Liver (tissue), 9 donors: ENCODE measurements around the gene OR7A10. TPM values are rescaled to one million over a fixed set of nuclear protein-coding genes. Genes with fewer than 3 reads are reported as not detected.

ENCODE experiments used
- DNase-seq: peaks from one replicate; pipeline ENCODE4 v3.0.0-alpha.2; 2017; ENCODE audit warnings: low spot score
- H3K27ac ChIP-seq, 2 donors: one replicate each; pipeline ENCODE4 v1.7.0; 2013; ENCODE audit warnings: inconsistent platforms in 2 of 2, low read length in 2 of 2, control low read depth in 1 of 2, low read depth in 1 of 2, mild to moderate bottlenecking in 1 of 2
- H3K27me3 ChIP-seq, 4 donors: one replicate each; pipeline versions ENCODE4 v1.6.1 to v1.7.0; 2013; ENCODE audit warnings: low read length in 3 of 4, inconsistent platforms in 1 of 4, mild to moderate bottlenecking in 1 of 4, moderate library complexity in 1 of 4; ENCODE audit not compliant: control insufficient read depth in 4 of 4, insufficient read depth in 4 of 4
- H3K36me3 ChIP-seq, 4 donors: one replicate each; pipeline versions ENCODE4 v1.6.1 to v1.7.0; 2013; ENCODE audit warnings: low read length in 3 of 4, mild to moderate bottlenecking in 3 of 4, low read depth in 1 of 4, moderate library complexity in 1 of 4; ENCODE audit not compliant: control insufficient read depth in 4 of 4, insufficient read depth in 3 of 4
- H3K4me1 ChIP-seq, 4 donors: one replicate each; pipeline versions ENCODE4 v1.6.1 to v1.7.0; 2013; ENCODE audit warnings: low read length in 3 of 4, mild to moderate bottlenecking in 3 of 4, moderate library complexity in 1 of 4; ENCODE audit not compliant: control insufficient read depth in 4 of 4, insufficient read depth in 4 of 4
- H3K4me3 ChIP-seq, 3 donors: one replicate each; pipeline versions ENCODE4 v1.6.1 to v1.7.0; 2013; ENCODE audit warnings: low read length in 3 of 3, control low read depth in 1 of 3, low read depth in 1 of 3, mild to moderate bottlenecking in 1 of 3
- H3K9ac ChIP-seq, 2 donors: one replicate each; pipeline ENCODE4 v1.7.0; 2013; ENCODE audit warnings: low read length in 2 of 2, mild to moderate bottlenecking in 2 of 2, moderate library complexity in 2 of 2, control low read depth in 1 of 2, low read depth in 1 of 2
- H3K9me3 ChIP-seq, 4 donors: one replicate each; pipeline versions ENCODE4 v1.6.1 to v1.7.0; 2013; ENCODE audit warnings: low read length in 3 of 4; ENCODE audit not compliant: control insufficient read depth in 4 of 4
- EGR1 ChIP-seq, 2 donors: IDR thresholded peaks; 2 replicates each; pipeline ENCODE4 v1.6.1; 2016 to 2018; ENCODE audit warnings: antibody characterized with exemption in 2 of 2, low read depth in 2 of 2
- FOXA1 ChIP-seq: IDR thresholded peaks from 2 replicates; pipeline ENCODE4 v1.6.1; 2016; ENCODE audit warnings: antibody characterized with exemption
- FOXA2 ChIP-seq: IDR thresholded peaks from 2 replicates; pipeline ENCODE4 v1.6.1; 2016; ENCODE audit warnings: antibody characterized with exemption
- GABPA ChIP-seq, 2 donors: IDR thresholded peaks in 1 of 2; conservative IDR thresholded peaks in 1 of 2; 2 replicates each; pipeline ENCODE4 v1.6.1; 2016; ENCODE audit warnings: antibody characterized with exemption in 2 of 2, mild to moderate bottlenecking in 1 of 2, moderate library complexity in 1 of 2
- HNF4A ChIP-seq, 2 donors: conservative IDR thresholded peaks; 2 replicates each; pipeline ENCODE4 v1.6.1; 2016; ENCODE audit warnings: antibody characterized with exemption in 2 of 2, mild to moderate bottlenecking in 2 of 2
- JUND ChIP-seq, 2 donors: IDR thresholded peaks; 2 replicates each; pipeline ENCODE4 v1.6.1; 2016; ENCODE audit warnings: antibody characterized with exemption in 2 of 2
- NR2F2 ChIP-seq: IDR thresholded peaks from 2 replicates; pipeline ENCODE4 v1.6.1; 2016; ENCODE audit warnings: antibody characterized with exemption
- RAD21 ChIP-seq, 2 donors: IDR thresholded peaks; 2 replicates each; pipeline ENCODE4 v1.6.1; 2016; ENCODE audit warnings: antibody characterized with exemption in 2 of 2, mild to moderate bottlenecking in 2 of 2
- RXRA ChIP-seq, 2 donors: IDR thresholded peaks; 2 replicates each; pipeline ENCODE4 v1.6.1; 2017 to 2018; ENCODE audit warnings: antibody characterized with exemption in 2 of 2, mild to moderate bottlenecking in 1 of 2
- SP1 ChIP-seq: IDR thresholded peaks from 2 replicates; pipeline ENCODE4 v1.6.1; 2018; ENCODE audit warnings: antibody characterized with exemption, mild to moderate bottlenecking
- TAF1 ChIP-seq: conservative IDR thresholded peaks from 2 replicates; pipeline ENCODE4 v1.6.1; 2016; ENCODE audit warnings: antibody characterized with exemption, mild to moderate bottlenecking
- YY1 ChIP-seq: IDR thresholded peaks from 2 replicates; pipeline ENCODE4 v1.6.1; 2016; ENCODE audit warnings: antibody characterized with exemption, mild to moderate bottlenecking
- WGBS: extraction: QIAGEN DNeasy Blood & Tissue Kit; methylation state at CpG from one replicate; pipeline ENCODE4 v1.1.7; 2013; 5-methylcytosine and 5-hydroxymethylcytosine counted together
- polyA plus RNA-seq, 2 donors: library from polyadenylated mRNA; stranded (reverse) in 1 of 2; unstranded in 1 of 2; fragments of 200-250 nt in 1 of 2; fragments of >200 nt in 1 of 2; fragmentation: Nextera tagmentation in 1 of 2; extraction: Ambion mirVana in 1 of 2; gene quantifications; one replicate each; pipeline versions ENCODE4 v1.2.1 to v1.2.3, GENCODE V29; 2013 to 2015
- total RNA-seq, 2 donors: library from RNA; depleted of rRNA; stranded (reverse); fragments of >200 nt; gene quantifications; one replicate each; pipeline ENCODE4 v1.2.3, GENCODE V29; 2014
- TF ChIP-seq, protein P1 (sequence below): IDR thresholded peaks from 2 replicates; pipeline ENCODE4 v1.6.1; 2016; ENCODE audit warnings: antibody characterized with exemption
- TF ChIP-seq, protein P2 (sequence below): IDR thresholded peaks from 2 replicates; pipeline ENCODE4 v1.6.1; 2016; ENCODE audit warnings: antibody characterized with exemption, mild to moderate bottlenecking
- TF ChIP-seq, protein P3 (sequence below): IDR thresholded peaks from 2 replicates; pipeline ENCODE4 v1.6.1; 2016; ENCODE audit warnings: antibody characterized with exemption
- TF ChIP-seq, protein P4 (sequence below): fragments of 150-350 bp; IDR thresholded peaks from 2 replicates; pipeline ENCODE4 v1.5.1; 2017; ENCODE audit warnings: improper control_type of control experiment, low read depth, low read length; ENCODE audit not compliant: missing input control
- donor health status: healthy.
- donor health status: healthy.
- donor health status: healthy.
- donor health status: healthy.
- donor health status: healthy.

OR7A10 gene
- total and polyA plus RNA-seq, 4 donors: not detected

DNA sequence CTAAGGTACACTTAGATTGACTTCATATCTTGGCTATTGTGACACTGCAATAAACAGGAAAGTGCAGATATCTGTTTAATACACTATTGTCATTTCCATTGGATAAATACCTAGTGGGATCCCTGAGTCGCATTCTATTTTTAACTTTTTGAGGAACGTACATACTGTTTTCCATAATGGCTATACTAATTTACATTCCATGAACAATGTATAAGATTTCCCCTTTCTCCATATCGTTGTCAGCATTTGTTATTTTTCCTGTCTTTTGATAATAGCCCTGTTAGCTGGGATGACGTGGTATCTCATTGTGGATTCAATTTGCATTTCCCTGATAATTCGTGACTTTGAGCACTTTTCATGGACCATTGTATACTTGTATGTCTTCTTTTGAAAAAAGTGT lies 19.8 kb upstream of the OR7A10 start (continued):
- TF ChIP-seq, protein P1, sequence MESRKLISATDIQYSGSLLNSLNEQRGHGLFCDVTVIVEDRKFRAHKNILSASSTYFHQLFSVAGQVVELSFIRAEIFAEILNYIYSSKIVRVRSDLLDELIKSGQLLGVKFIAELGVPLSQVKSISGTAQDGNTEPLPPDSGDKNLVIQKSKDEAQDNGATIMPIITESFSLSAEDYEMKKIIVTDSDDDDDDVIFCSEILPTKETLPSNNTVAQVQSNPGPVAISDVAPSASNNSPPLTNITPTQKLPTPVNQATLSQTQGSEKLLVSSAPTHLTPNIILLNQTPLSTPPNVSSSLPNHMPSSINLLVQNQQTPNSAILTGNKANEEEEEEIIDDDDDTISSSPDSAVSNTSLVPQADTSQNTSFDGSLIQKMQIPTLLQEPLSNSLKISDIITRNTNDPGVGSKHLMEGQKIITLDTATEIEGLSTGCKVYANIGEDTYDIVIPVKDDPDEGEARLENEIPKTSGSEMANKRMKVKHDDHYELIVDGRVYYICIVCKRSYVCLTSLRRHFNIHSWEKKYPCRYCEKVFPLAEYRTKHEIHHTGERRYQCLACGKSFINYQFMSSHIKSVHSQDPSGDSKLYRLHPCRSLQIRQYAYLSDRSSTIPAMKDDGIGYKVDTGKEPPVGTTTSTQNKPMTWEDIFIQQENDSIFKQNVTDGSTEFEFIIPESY: no peak

DNA sequence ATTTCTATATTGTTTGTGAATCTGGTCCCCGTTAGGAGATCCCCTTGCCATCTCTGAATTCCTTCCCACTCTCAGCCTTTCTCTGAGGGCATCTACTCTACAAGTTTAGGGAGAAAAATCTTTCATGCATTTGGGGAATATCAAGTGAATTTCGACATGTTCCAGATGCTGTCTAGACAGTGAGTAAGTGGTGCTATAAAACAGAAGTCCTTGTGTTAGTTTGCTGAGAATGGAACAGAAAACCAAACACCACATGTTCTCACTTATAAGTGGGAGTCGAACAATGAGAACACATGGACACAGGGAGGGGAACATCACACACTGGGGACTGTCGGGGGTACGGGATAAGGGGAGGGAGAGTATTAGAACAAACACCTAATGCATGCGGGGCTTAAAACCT lies 5.1 kb downstream of the OR7A10 start:
- 63% methylated on average over 6 of the region's 6 CpGs for WGBS
- Histone ChIP-seq H3K4me3 (no peak overlapping the region), H3K27ac (no peak overlapping the region), H3K4me1 (no peaks in the 10 kb centered on the region), H3K36me3 (no peaks in the 10 kb centered on the region), H3K27me3 (peaks cover 0 to 7% (median 2%) of the 10 kb centered on the region in 4 donors), H3K9me3 (peaks cover 0 to 4% (median 0%) of the 10 kb centered on the region in 4 donors), H3K9ac (no peak overlapping the region)
- TF ChIP-seq GABPA (IDR thresholded peaks at IDR 0.05 in 1 of 2, conservative IDR thresholded peaks at IDR 0.05 in 1 of 2) (no peak), SP1 (no peak), FOXA1 (no peak), NR2F2 (no peak), RAD21 (IDR thresholded peaks at IDR 0.05) (no peak)
- TF ChIP-seq, protein P2, sequence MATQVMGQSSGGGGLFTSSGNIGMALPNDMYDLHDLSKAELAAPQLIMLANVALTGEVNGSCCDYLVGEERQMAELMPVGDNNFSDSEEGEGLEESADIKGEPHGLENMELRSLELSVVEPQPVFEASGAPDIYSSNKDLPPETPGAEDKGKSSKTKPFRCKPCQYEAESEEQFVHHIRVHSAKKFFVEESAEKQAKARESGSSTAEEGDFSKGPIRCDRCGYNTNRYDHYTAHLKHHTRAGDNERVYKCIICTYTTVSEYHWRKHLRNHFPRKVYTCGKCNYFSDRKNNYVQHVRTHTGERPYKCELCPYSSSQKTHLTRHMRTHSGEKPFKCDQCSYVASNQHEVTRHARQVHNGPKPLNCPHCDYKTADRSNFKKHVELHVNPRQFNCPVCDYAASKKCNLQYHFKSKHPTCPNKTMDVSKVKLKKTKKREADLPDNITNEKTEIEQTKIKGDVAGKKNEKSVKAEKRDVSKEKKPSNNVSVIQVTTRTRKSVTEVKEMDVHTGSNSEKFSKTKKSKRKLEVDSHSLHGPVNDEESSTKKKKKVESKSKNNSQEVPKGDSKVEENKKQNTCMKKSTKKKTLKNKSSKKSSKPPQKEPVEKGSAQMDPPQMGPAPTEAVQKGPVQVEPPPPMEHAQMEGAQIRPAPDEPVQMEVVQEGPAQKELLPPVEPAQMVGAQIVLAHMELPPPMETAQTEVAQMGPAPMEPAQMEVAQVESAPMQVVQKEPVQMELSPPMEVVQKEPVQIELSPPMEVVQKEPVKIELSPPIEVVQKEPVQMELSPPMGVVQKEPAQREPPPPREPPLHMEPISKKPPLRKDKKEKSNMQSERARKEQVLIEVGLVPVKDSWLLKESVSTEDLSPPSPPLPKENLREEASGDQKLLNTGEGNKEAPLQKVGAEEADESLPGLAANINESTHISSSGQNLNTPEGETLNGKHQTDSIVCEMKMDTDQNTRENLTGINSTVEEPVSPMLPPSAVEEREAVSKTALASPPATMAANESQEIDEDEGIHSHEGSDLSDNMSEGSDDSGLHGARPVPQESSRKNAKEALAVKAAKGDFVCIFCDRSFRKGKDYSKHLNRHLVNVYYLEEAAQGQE: no peak
- TF ChIP-seq, protein P3, sequence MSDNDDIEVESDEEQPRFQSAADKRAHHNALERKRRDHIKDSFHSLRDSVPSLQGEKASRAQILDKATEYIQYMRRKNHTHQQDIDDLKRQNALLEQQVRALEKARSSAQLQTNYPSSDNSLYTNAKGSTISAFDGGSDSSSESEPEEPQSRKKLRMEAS: no peak
- no peak for DNase-seq

DNA sequence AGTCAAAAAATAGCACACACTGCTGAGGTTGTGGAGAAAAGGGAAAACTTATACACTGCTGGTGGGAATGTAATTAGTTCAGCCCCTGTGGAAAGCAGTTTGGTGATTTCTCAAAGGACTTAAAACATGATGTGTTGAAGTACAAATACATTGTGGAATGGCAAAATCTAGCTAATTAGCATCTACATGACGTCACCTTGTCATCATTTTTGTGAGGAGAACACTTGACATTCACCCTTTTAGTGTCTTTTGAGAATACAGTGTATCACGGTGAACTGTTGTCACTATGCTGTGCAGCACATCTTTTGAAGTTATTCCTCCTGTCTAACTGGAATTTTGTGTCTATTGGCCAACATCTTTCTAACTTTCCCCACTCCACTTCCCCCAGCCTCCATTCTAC lies 5.6 kb downstream of the OR7A10 start:
- no peak overlapping the region for H3K4me3 ChIP-seq
- no peaks in the 10 kb centered on the region for H3K4me1 ChIP-seq
- H3K36me3 ChIP-seq: no peaks in the 10 kb centered on the region
- H3K27ac ChIP-seq: no peak overlapping the region
- TF ChIP-seq, protein P4, sequence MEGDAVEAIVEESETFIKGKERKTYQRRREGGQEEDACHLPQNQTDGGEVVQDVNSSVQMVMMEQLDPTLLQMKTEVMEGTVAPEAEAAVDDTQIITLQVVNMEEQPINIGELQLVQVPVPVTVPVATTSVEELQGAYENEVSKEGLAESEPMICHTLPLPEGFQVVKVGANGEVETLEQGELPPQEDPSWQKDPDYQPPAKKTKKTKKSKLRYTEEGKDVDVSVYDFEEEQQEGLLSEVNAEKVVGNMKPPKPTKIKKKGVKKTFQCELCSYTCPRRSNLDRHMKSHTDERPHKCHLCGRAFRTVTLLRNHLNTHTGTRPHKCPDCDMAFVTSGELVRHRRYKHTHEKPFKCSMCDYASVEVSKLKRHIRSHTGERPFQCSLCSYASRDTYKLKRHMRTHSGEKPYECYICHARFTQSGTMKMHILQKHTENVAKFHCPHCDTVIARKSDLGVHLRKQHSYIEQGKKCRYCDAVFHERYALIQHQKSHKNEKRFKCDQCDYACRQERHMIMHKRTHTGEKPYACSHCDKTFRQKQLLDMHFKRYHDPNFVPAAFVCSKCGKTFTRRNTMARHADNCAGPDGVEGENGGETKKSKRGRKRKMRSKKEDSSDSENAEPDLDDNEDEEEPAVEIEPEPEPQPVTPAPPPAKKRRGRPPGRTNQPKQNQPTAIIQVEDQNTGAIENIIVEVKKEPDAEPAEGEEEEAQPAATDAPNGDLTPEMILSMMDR: no peak
- no peak for TF ChIP-seq HNF4A (conservative IDR thresholded peaks at IDR 0.05)
- TF ChIP-seq, protein P3: no peak
- TF ChIP-seq, protein P2: no peak
- no peak for TF ChIP-seq JUND (IDR thresholded peaks at IDR 0.05)
- no peak for TF ChIP-seq FOXA2
- no peak for TF ChIP-seq RXRA (IDR thresholded peaks at IDR 0.05)
- no peak for TF ChIP-seq EGR1 (IDR thresholded peaks at IDR 0.05; ENCODE audit: low read depth in 2 of 2)
- TF ChIP-seq NR2F2: no peak
- no peak for TF ChIP-seq TAF1
- TF ChIP-seq YY1: no peak
- TF ChIP-seq FOXA1: no peak
- TF ChIP-seq RAD21 (IDR thresholded peaks at IDR 0.05): no peak
- H3K9me3 ChIP-seq: peaks cover 0 to 4% (median 0%) of the 10 kb centered on the region in 4 donors
- no peak overlapping the region for H3K9ac ChIP-seq
- DNase-seq: no peak
- H3K27me3 ChIP-seq: peaks cover 0 to 7% (median 2%) of the 10 kb centered on the region in 4 donors
- 50% methylated on average over 2 of the region's 2 CpGs for WGBS
